ENCODE data around the gene SRD5A2. TPM values are rescaled to one million over a fixed set of nuclear protein-coding genes. Genes with fewer than 3 reads are reported as not detected.

SRD5A2 gene
- total and polyA plus RNA-seq, 2 of the 8 experiments (the other 6 are each of a cell fraction or from before 2014, with no cell fraction given), result 0.02 TPM; not detected in 1

DNA sequence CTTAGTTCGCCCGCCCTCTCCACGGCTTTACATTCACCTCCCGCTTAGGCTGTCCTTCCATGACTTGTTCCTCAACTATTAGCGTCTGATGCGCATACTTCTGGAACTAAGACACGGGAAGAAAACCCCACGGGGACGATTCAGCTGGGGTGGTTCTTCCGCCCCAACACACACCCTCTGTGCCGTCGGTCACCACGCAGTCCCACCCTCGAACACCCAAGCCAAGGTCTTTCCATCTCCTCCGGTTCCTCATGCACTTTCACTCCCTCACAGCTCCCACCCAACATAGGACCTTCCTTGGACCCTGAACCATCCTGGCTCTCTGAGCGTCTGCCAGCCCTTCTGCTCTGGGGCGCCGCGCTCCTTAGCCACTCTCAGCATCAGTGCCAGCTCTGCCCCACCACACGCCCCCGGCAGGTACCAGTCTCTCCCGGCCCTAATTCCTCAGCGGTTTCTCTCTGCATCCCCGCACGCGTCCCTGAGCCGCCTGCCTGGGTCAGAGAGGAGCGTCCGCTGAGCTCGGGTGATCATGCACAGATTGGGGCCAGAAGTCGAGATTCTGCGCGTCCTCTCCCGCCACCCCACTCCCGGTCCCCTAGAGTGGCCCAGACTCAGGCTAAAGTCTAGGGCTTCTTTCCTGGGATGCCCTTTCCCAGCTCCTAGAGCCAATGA is 522 bp upstream of the SRD5A2 start:
- Histone ChIP-seq H2BK120ac (replicated peaks; ENCODE audit: low read depth, low read length) (no peak overlapping the region), H3K4me3 (ENCODE audit: extremely low read depth in 1 of 4, insufficient read depth in 2 of 4, low read depth in 3 of 4, low read length in 4 of 4) (peak overlapping the region; percentile 0 to 63 (median 34); a peak in 5 of 8 replicates), H3K4ac (replicated peaks; ENCODE audit: insufficient read length, low read depth, low read length) (no peak overlapping the region), H4K20me1 (replicated peaks in 1 of 2; ENCODE audit: control insufficient read depth in 1 of 2, insufficient read depth in 2 of 2, low read length in 2 of 2) (no peaks in the 10 kb centered on the region), H4K8ac (ENCODE audit: extremely low read depth, insufficient read depth, low read length) (no peak overlapping the region; the same call in 1 of the 2 replicates), H2BK12ac (ENCODE audit: low read depth, low read length) (no peak overlapping the region), H3K4me2 (ENCODE audit: insufficient read depth in 1 of 2, low read depth in 2 of 2, low read length in 2 of 2) (peak overlapping the region; percentile 78 to 79), H3K23ac (ENCODE audit: insufficient read length) (no peak overlapping the region), H3K9ac (replicated peaks in 1 of 4; ENCODE audit: extremely low read depth in 1 of 4, low read depth in 3 of 4, low read length in 3 of 4) (no peak overlapping the region), H3K27me3 (replicated peaks in 1 of 4; ENCODE audit: control insufficient read depth in 3 of 4, extremely low read depth in 1 of 4, insufficient read depth in 3 of 4, low read length in 3 of 4) (peaks cover 20 to 40% (median 33%) of the 10 kb centered on the region in 4 experiments), H3K9me3 (ENCODE audit: insufficient read depth in 2 of 2, low read depth in 1 of 2, low read length in 1 of 2) (peaks cover 14 to 29% of the 10 kb centered on the region in 2 experiments; a peak in 3 of 4 replicates), H2AK5ac (ENCODE audit: low read depth, low read length) (no peak overlapping the region), H3K18ac (ENCODE audit: extremely low read depth, low read length) (no peak overlapping the region), H3K4me1 (replicated peaks in 1 of 4; ENCODE audit: control insufficient read depth in 3 of 4, insufficient read depth in 4 of 4, low read length in 3 of 4) (no peaks in the 10 kb centered on the region; a peak in 1 of 7 replicates), H3K23me2 (ENCODE audit: low read depth, low read length) (peaks cover 4% of the 10 kb centered on the region; the same call in 1 of the 2 replicates), H3K79me2 (ENCODE audit: control insufficient read depth in 1 of 2, insufficient read depth in 2 of 2, low read length in 2 of 2) (no peaks in the 10 kb centered on the region), H3K56ac (replicated peaks; ENCODE audit: insufficient read length, low read depth, low read length) (no peak overlapping the region), H2BK20ac (ENCODE audit: low read length) (no peak overlapping the region), H3K79me1 (ENCODE audit: low read depth, low read length) (no peaks in the 10 kb centered on the region), H4K5ac (ENCODE audit: insufficient read length, low read depth, low read length) (no peak overlapping the region), H3K36me3 (ENCODE audit: control insufficient read depth in 2 of 4, insufficient read depth in 4 of 4, low read length in 3 of 4) (no peaks in the 10 kb centered on the region), H2BK15ac (ENCODE audit: low read length) (no peak overlapping the region), H4K91ac (replicated peaks; ENCODE audit: insufficient read length, low read length) (no peak overlapping the region), H3K27ac (ENCODE audit: low read depth, low read length) (no peak overlapping the region), H3K14ac (ENCODE audit: insufficient read length) (no peak overlapping the region), H2BK5ac (ENCODE audit: low read depth, low read length) (no peak overlapping the region), H2AFZ (ENCODE audit: low read length) (0 out of 2 replicates have a peak overlapping the region, but pooled peaks have one; percentile 5)
- DNase-seq (ENCODE audit: low read depth in 1 of 2, low spot score in 2 of 2) (no peak), FAIRE-seq (no peak)
- POLR2A ChIA-PET (ENCODE audit: partially characterized antibody), result no interaction called here
- 87% methylated on average over 35 of the region's 35 CpGs; no CpG with 5 or more reads in 1 of the 2 experiments for WGBS, 2 experiments (ENCODE audit: extremely low coverage in 1 of 2, insufficient coverage in 1 of 2, insufficient read length in 1 of 2, insufficient replicate concordance in 2 of 2, low coverage in 1 of 2, low lambda C conversion rate in 2 of 2, missing lambda C conversion rate in 1 of 2)
- CTCF ChIA-PET (ENCODE audit: partially characterized antibody), result no interaction called here
- TF ChIP-seq, protein P1, sequence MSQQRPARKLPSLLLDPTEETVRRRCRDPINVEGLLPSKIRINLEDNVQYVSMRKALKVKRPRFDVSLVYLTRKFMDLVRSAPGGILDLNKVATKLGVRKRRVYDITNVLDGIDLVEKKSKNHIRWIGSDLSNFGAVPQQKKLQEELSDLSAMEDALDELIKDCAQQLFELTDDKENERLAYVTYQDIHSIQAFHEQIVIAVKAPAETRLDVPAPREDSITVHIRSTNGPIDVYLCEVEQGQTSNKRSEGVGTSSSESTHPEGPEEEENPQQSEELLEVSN (IDR thresholded peaks at IDR 0.05), result no peak
- TF ChIP-seq JUN (IDR thresholded peaks at IDR 0.05; ENCODE audit: low read depth, low read length) (no peak), TEAD4 (IDR thresholded peaks at IDR 0.05; ENCODE audit: low read depth, low read length) (no peak), EZH2 (IDR thresholded peaks at IDR 0.05; ENCODE audit: low read depth, low read length, severe bottlenecking) (no peak), CTBP2 (IDR thresholded peaks at IDR 0.05; ENCODE audit: borderline replicate concordance, insufficient read depth, insufficient read length, low read length) (no peak), TBP (IDR thresholded peaks at IDR 0.05; ENCODE audit: low read depth, low read length) (no peak), GTF2F1 (IDR thresholded peaks at IDR 0.05; ENCODE audit: borderline replicate concordance, low read depth, low read length) (no peak), JUND (IDR thresholded peaks at IDR 0.05; ENCODE audit: low read length) (no peak), SIRT6 (IDR thresholded peaks at IDR 0.05; ENCODE audit: low read length) (no peak)

Data from H1 (cell line).